Right renal pelvis (tissue), 4 donors: ENCODE data around the gene DNTT. TPM values are rescaled to one million over a fixed set of nuclear protein-coding genes. Genes with fewer than 3 reads are reported as not detected.

Source experiments
- DNase-seq, 4 donors: peaks; one replicate each; pipeline ENCODE4 v3.0.0-alpha.2; 2013; ENCODE audit warnings: low read depth in 4 of 4, low spot score in 3 of 4, missing footprints in 1 of 4
- polyA plus RNA-seq, 4 donors: library from polyadenylated mRNA; unstranded; fragments of 120-200 nt; gene quantifications; one replicate each; pipeline ENCODE4 v1.2.1, GENCODE V29; 2013; ENCODE audit not compliant: insufficient read length in 4 of 4

The DNTT gene
- polyA plus RNA-seq, 4 donors, result 0.12 to 0.30 (median 0.18) TPM

- DNase-seq, result no peak
Observed at GRCh38 chr10:96275685-96276418, 28.4 kb upstream of the DNTT start.

GRCh38 chr10:96276426-96276825 lies 27.8 kb upstream of the DNTT start:
- no peak for DNase-seq

GRCh38 chr10:96276831-96277230 lies 27.4 kb upstream of the DNTT start:
- DNase-seq, result no peak

GRCh38 chr10:96279191-96279641 lies 25.0 kb upstream of the DNTT start:
- DNase-seq, result no peak

- DNase-seq, result no peak
Observed at GRCh38 chr10:96280859-96281258, 23.4 kb upstream of the DNTT start.

GRCh38 chr10:96281444-96282029 lies 22.7 kb upstream of the DNTT start:
- no peak for DNase-seq

- no peak for DNase-seq
Observed at GRCh38 chr10:96283351-96283750, 20.9 kb upstream of the DNTT start.

- no peak for DNase-seq
Observed at GRCh38 chr10:96283756-96284155, 20.5 kb upstream of the DNTT start.

GRCh38 chr10:96285331-96285752 lies 18.9 kb upstream of the DNTT start:
- no peak for DNase-seq

GRCh38 chr10:96287392-96288105 lies 16.7 kb upstream of the DNTT start:
- DNase-seq, result peak in 2 of 4 donors; percentile 71 to 78

GRCh38 chr10:96288151-96288621 lies 16.0 kb upstream of the DNTT start:
- no peak for DNase-seq

- DNase-seq, result no peak
Observed at GRCh38 chr10:96289218-96289910, 14.9 kb upstream of the DNTT start.

- no peak for DNase-seq
Observed at GRCh38 chr10:96290368-96291133, 13.7 kb upstream of the DNTT start.

- DNase-seq, result no peak
Observed at GRCh38 chr10:96292971-96293920, 11.0 kb upstream of the DNTT start.

- DNase-seq, result no peak
Observed at GRCh38 chr10:96295475-96295874, 8.8 kb upstream of the DNTT start.

GRCh38 chr10:96297486-96297885 lies 6.7 kb upstream of the DNTT start:
- DNase-seq, result no peak

- DNase-seq, result no peak
Observed at GRCh38 chr10:96298362-96298761, 5.9 kb upstream of the DNTT start.

GRCh38 chr10:96299383-96299782 lies 4.9 kb upstream of the DNTT start:
- DNase-seq, result no peak

- no peak for DNase-seq
Observed at GRCh38 chr10:96301616-96302015, 2.6 kb upstream of the DNTT start.
